ENCODE results near the gene PRR16.

PRR16 gene

GRCh38 chr5:120683580-120683979 lies 219.5 kb downstream of the PRR16 start:
- ChIA-PET CTCF (interaction anchor here (0.9 to 1.3 kb wide), 2 partner anchors 210 to 211 kb away, joined by 3 read pairs; no protein-coding TSS in a partner anchor), POLR2A (interaction anchor here (0.7 kb wide), 1 partner anchor 518 kb away, joined by 5 read pairs; no protein-coding TSS in a partner anchor)
- DNase-seq (ENCODE audit: low read depth, low spot score), result no peak

GRCh38 chr5:120684213-120684612 lies 220.1 kb downstream of the PRR16 start:
- ChIA-PET POLR2A (no interaction called here), CTCF (interaction anchor here (1.3 to 1.5 kb wide), 2 partner anchors 120 to 211 kb away, joined by 3 read pairs; no protein-coding TSS in a partner anchor)
- DNase-seq (ENCODE audit: low read depth, low spot score), result no peak
- H3K4me3 ChIP-seq (ENCODE audit: low read depth, low read length), result no peak overlapping the region
- no peak for TF ChIP-seq CTCF (IDR thresholded peaks at IDR 0.05; ENCODE audit: insufficient read depth, low read length, missing control alignments)

More at GRCh38 chr5:120683580-120683979, 219.5 kb downstream of the PRR16 start:
- no peak overlapping the region for H3K4me3 ChIP-seq (ENCODE audit: low read depth, low read length)
- no peak for TF ChIP-seq CTCF (IDR thresholded peaks at IDR 0.05; ENCODE audit: insufficient read depth, low read length, missing control alignments)

- TF ChIP-seq CTCF (IDR thresholded peaks at IDR 0.05; ENCODE audit: insufficient read depth, low read length, missing control alignments), result peak; percentile 30
- no peak for DNase-seq (ENCODE audit: low read depth, low spot score)
- POLR2A ChIA-PET, result no interaction called here
- no peak overlapping the region for H3K4me3 ChIP-seq (ENCODE audit: low read depth, low read length)
- CTCF ChIA-PET, result interaction anchor here (1.5 kb wide), 1 partner anchor 119 kb away, joined by 3 read pairs; no protein-coding TSS in a partner anchor
These were observed 220.8 kb downstream of the PRR16 start for GRCh38 chr5:120684749-120685415.

GRCh38 chr5:120690621-120691407 lies 226.7 kb downstream of the PRR16 start:
- POLR2A ChIA-PET, result no interaction called here
- H3K4me3 ChIP-seq (ENCODE audit: low read depth, low read length), result no peak overlapping the region
- CTCF ChIA-PET, result no interaction called here
- TF ChIP-seq CTCF (IDR thresholded peaks at IDR 0.05; ENCODE audit: insufficient read depth, low read length, missing control alignments), result no peak
- no peak for DNase-seq (ENCODE audit: low read depth, low spot score)

GRCh38 chr5:120692325-120692724 lies 228.2 kb downstream of the PRR16 start:
- H3K4me3 ChIP-seq (ENCODE audit: low read depth, low read length), result no peak overlapping the region
- ChIA-PET POLR2A (no interaction called here), CTCF (no interaction called here)
- no peak for TF ChIP-seq CTCF (IDR thresholded peaks at IDR 0.05; ENCODE audit: insufficient read depth, low read length, missing control alignments)
- DNase-seq (ENCODE audit: low read depth, low spot score), result no peak

- DNase-seq (ENCODE audit: low read depth, low spot score), result no peak
- POLR2A ChIA-PET, result no interaction called here
- CTCF ChIA-PET, result no interaction called here
- H3K4me3 ChIP-seq (ENCODE audit: low read depth, low read length), result no peak overlapping the region
- no peak for TF ChIP-seq CTCF (IDR thresholded peaks at IDR 0.05; ENCODE audit: insufficient read depth, low read length, missing control alignments)
These were observed 231.3 kb downstream of the PRR16 start for GRCh38 chr5:120695368-120695880.
